Measurements from ENCODE around the gene SPTBN1. TPM values are rescaled to one million over a fixed set of nuclear protein-coding genes. Genes with fewer than 3 reads are reported as not detected.
A peak's percentile ranks its signal among the peaks of the same experiment; 100 is the strongest.

SPTBN1 gene
- total RNA-seq, 1 experiment from 2014 or later = 202 TPM

- Histone ChIP-seq H3K27me3 (ENCODE audit: low read length) (no peaks in the 10 kb centered on the region), H3K79me2 (ENCODE audit: low read length) (peaks cover 19% of the 10 kb centered on the region), H4K20me1 (ENCODE audit: low read length) (no peaks in the 10 kb centered on the region), H3K9me2 (replicated peaks; ENCODE audit: low read length) (no peaks in the 10 kb centered on the region), H3K4me1 (ENCODE audit: insufficient read depth, low read length) (peaks cover 35% of the 10 kb centered on the region), H3F3A (ENCODE audit: low read length, unreplicated experiment) (no peaks in the 10 kb centered on the region), H3K9me3 (ENCODE audit: low read length) (no peaks in the 10 kb centered on the region), H3K27ac (ENCODE audit: low read length) (peak overlapping the region; percentile 31), H3K36me3 (ENCODE audit: low read depth, low read length) (peaks cover 18% of the 10 kb centered on the region; the same call in 1 of the 2 replicates), H3K4me3 (ENCODE audit: low read length) (no peak overlapping the region), H3K9ac (ENCODE audit: low read length) (no peak overlapping the region), H2AFZ (ENCODE audit: low read length) (no peak overlapping the region), H3K4me2 (ENCODE audit: low read length) (no peak overlapping the region)
- no peak for TF ChIP-seq EZH2phosphoT487 (IDR thresholded peaks at IDR 0.05; ENCODE audit: borderline replicate concordance, low read length)
- no peak for TF ChIP-seq EZH2 (IDR thresholded peaks at IDR 0.05; ENCODE audit: low read length, unreplicated experiment)
- no peak for TF ChIP-seq CTCF (conservative IDR thresholded peaks at IDR 0.05; ENCODE audit: low read depth, low read length)
- BruUV-seq (replicated peaks) = no TSS peak
- CTCF ChIA-PET = interaction anchor here (0.6 to 0.7 kb wide), 2 partner anchors 48 to 142 kb away, joined by 3 to 4 read pairs; no protein-coding TSS in a partner anchor
- ATAC-seq (peak; percentile 25; the same call in 1 of the 2 replicates), DNase-seq (peak; percentile 42)
- intact Hi-C loops (cut with micrococcal nuclease) = loop anchor here (5.0 kb wide), 2 partner anchors 67 to 417 kb away; partner anchors contain the start of gene SPTBN1
- POLR2A ChIA-PET (ENCODE audit: unreplicated experiment) = interaction anchor here (0.6 kb wide), 1 partner anchor 36 kb away, joined by 5 read pairs; no protein-coding TSS in a partner anchor
These were observed 68.3 kb downstream of the SPTBN1 start for GRCh38 chr2:54524226-54524991.

GRCh38 chr2:54525321-54525720, 69.2 kb downstream of the SPTBN1 start:
- Histone ChIP-seq H3K4me1 (ENCODE audit: insufficient read depth, low read length) (peaks cover 28% of the 10 kb centered on the region), H3K4me2 (ENCODE audit: low read length) (no peak overlapping the region), H3K27ac (ENCODE audit: low read length) (peak overlapping the region; percentile 31; the same call in 1 of the 2 replicates), H3K9me3 (ENCODE audit: low read length) (no peaks in the 10 kb centered on the region), H3K27me3 (ENCODE audit: low read length) (no peaks in the 10 kb centered on the region), H3K9ac (ENCODE audit: low read length) (no peak overlapping the region), H4K20me1 (ENCODE audit: low read length) (no peaks in the 10 kb centered on the region), H3K4me3 (ENCODE audit: low read length) (no peak overlapping the region), H3K79me2 (ENCODE audit: low read length) (peaks cover 16% of the 10 kb centered on the region), H3K36me3 (ENCODE audit: low read depth, low read length) (peaks cover 18% of the 10 kb centered on the region; the same call in 1 of the 2 replicates), H3F3A (ENCODE audit: low read length, unreplicated experiment) (no peaks in the 10 kb centered on the region), H3K9me2 (replicated peaks; ENCODE audit: low read length) (no peaks in the 10 kb centered on the region), H2AFZ (ENCODE audit: low read length) (no peak overlapping the region)
- ATAC-seq (no peak), DNase-seq (no peak)
- CTCF ChIA-PET = interaction anchor here (0.6 kb wide), 1 partner anchor 141 kb away, joined by 4 read pairs; no protein-coding TSS in a partner anchor
- intact Hi-C loops (cut with micrococcal nuclease) = no loop called here
- TF ChIP-seq CTCF (conservative IDR thresholded peaks at IDR 0.05; ENCODE audit: low read depth, low read length) (no peak), EZH2phosphoT487 (IDR thresholded peaks at IDR 0.05; ENCODE audit: borderline replicate concordance, low read length) (no peak), EZH2 (IDR thresholded peaks at IDR 0.05; ENCODE audit: low read length, unreplicated experiment) (no peak)
- no TSS peak for BruUV-seq (replicated peaks)
- POLR2A ChIA-PET (ENCODE audit: unreplicated experiment) = interaction anchor here (0.7 kb wide), 1 partner anchor 648 kb away, joined by 3 read pairs; no protein-coding TSS in a partner anchor

Measured in PC-3 (cell line).